Measurements from ENCODE around the gene RARS1.

Gene RARS1

DNA sequence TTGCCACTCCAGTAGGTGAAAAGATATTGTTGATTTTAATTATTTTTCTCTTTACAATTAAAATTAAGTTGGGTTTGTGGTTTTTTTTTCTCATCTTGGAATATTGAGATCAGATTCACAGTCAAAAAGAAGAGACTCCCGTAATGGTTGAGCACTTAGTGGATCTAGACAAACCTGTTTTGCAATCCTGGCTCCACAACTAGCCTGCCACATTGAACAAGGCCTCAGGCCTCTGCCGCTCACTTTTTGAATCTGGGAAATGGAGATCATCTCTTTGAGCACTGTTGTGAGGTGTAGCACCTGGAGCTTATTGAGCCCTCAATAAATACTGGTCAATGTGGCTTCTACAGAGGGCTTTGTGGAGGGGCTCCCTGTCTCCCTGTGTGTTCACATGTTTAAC is 37.1 kb upstream of the RARS1 start:
- H3K4me2 ChIP-seq (ENCODE audit: low read length): no peak overlapping the region
- H3K9me2 ChIP-seq (replicated peaks; ENCODE audit: control insufficient read depth, low read length): no peaks in the 10 kb centered on the region
- no peak overlapping the region for H3K4me3 ChIP-seq (ENCODE audit: low read length)
- no peaks in the 10 kb centered on the region for H3K79me2 ChIP-seq (ENCODE audit: control insufficient read depth, low read length)
- H4K20me1 ChIP-seq (ENCODE audit: control insufficient read depth, insufficient read depth, low read depth, low read length): no peaks in the 10 kb centered on the region
- H3K36me3 ChIP-seq (ENCODE audit: control insufficient read depth, low read length): no peaks in the 10 kb centered on the region
- H3K27ac ChIP-seq (ENCODE audit: low read depth, low read length): no peak overlapping the region
- H3K27me3 ChIP-seq (ENCODE audit: control insufficient read depth, low read length): no peaks in the 10 kb centered on the region
- H3F3A ChIP-seq (ENCODE audit: control insufficient read depth, insufficient read depth): no peaks in the 10 kb centered on the region
- no peaks in the 10 kb centered on the region for H3K9me3 ChIP-seq (ENCODE audit: control insufficient read depth, insufficient read depth, low read length)
- no peaks in the 10 kb centered on the region for H3K4me1 ChIP-seq (ENCODE audit: control insufficient read depth, low read length)
- TF ChIP-seq EZH2phosphoT487 (IDR thresholded peaks at IDR 0.05; ENCODE audit: borderline replicate concordance, low read length): no peak
- TF ChIP-seq, protein P1, sequence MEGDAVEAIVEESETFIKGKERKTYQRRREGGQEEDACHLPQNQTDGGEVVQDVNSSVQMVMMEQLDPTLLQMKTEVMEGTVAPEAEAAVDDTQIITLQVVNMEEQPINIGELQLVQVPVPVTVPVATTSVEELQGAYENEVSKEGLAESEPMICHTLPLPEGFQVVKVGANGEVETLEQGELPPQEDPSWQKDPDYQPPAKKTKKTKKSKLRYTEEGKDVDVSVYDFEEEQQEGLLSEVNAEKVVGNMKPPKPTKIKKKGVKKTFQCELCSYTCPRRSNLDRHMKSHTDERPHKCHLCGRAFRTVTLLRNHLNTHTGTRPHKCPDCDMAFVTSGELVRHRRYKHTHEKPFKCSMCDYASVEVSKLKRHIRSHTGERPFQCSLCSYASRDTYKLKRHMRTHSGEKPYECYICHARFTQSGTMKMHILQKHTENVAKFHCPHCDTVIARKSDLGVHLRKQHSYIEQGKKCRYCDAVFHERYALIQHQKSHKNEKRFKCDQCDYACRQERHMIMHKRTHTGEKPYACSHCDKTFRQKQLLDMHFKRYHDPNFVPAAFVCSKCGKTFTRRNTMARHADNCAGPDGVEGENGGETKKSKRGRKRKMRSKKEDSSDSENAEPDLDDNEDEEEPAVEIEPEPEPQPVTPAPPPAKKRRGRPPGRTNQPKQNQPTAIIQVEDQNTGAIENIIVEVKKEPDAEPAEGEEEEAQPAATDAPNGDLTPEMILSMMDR (IDR thresholded peaks at IDR 0.05; ENCODE audit: low read depth, low read length, poor library complexity, severe bottlenecking): no peak

DNA sequence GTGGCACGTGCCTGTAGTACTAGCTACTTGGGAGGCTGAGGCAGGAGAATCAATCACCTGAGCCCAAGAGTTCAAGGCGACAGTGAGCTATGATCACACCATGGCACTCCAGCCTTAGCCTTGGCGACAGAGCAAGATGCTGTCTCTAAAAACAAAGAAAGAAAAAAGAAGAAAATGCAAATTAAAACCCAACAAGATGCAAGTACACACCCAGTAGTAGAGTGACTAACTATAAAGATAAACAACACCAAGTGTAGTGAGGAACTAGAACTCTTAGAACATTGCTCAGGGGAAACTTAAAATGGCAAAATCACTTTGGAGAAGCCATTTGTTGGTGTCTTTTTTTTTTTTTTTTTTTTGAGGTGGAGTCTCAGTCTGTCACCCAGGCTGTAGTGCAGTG is 34.7 kb upstream of the RARS1 start:
- H4K20me1 ChIP-seq (ENCODE audit: control insufficient read depth, insufficient read depth, low read depth, low read length): no peaks in the 10 kb centered on the region
- H3K36me3 ChIP-seq (ENCODE audit: control insufficient read depth, low read length): no peaks in the 10 kb centered on the region
- TF ChIP-seq EZH2phosphoT487 (IDR thresholded peaks at IDR 0.05; ENCODE audit: borderline replicate concordance, low read length): no peak
- TF ChIP-seq, protein P1 (IDR thresholded peaks at IDR 0.05; ENCODE audit: low read depth, low read length, poor library complexity, severe bottlenecking): no peak
- H3K4me1 ChIP-seq (ENCODE audit: control insufficient read depth, low read length): no peaks in the 10 kb centered on the region
- H3K27ac ChIP-seq (ENCODE audit: low read depth, low read length): no peak overlapping the region
- no peak overlapping the region for H3K4me2 ChIP-seq (ENCODE audit: low read length)
- no peaks in the 10 kb centered on the region for H3K27me3 ChIP-seq (ENCODE audit: control insufficient read depth, low read length)
- no peaks in the 10 kb centered on the region for H3K9me2 ChIP-seq (replicated peaks; ENCODE audit: control insufficient read depth, low read length)
- no peaks in the 10 kb centered on the region for H3F3A ChIP-seq (ENCODE audit: control insufficient read depth, insufficient read depth)
- no peak overlapping the region for H3K4me3 ChIP-seq (ENCODE audit: low read length)
- H3K79me2 ChIP-seq (ENCODE audit: control insufficient read depth, low read length): no peaks in the 10 kb centered on the region
- H3K9me3 ChIP-seq (ENCODE audit: control insufficient read depth, insufficient read depth, low read length): no peaks in the 10 kb centered on the region

DNA sequence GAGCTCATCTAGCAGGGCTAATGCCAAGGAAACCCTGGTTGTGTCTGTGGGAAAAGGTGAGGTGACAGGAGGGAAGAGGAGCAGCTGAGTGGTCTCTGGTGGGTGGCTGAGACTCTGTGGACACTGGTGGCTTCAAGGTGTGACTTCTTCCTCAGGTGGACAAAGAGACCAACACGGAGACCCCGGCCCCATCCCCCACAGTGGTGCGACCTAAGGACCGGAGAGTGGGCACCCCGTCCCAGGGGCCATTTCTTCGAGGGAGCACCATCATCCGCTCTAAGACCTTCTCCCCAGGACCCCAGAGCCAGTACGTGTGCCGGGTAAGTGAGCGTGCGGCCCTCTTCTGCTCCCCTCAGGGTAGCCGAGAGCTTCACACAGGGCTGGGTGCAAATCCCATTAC is 31.1 kb upstream of the RARS1 start:
- TF ChIP-seq, protein P1 (IDR thresholded peaks at IDR 0.05; ENCODE audit: low read depth, low read length, poor library complexity, severe bottlenecking): no peak
- TF ChIP-seq EZH2phosphoT487 (IDR thresholded peaks at IDR 0.05; ENCODE audit: borderline replicate concordance, low read length): no peak
- H3K4me3 ChIP-seq (ENCODE audit: low read length): no peak overlapping the region
- no peaks in the 10 kb centered on the region for H3K27me3 ChIP-seq (ENCODE audit: control insufficient read depth, low read length)
- H3K4me1 ChIP-seq (ENCODE audit: control insufficient read depth, low read length): no peaks in the 10 kb centered on the region
- no peaks in the 10 kb centered on the region for H3K79me2 ChIP-seq (ENCODE audit: control insufficient read depth, low read length)
- H3K9me3 ChIP-seq (ENCODE audit: control insufficient read depth, insufficient read depth, low read length): no peaks in the 10 kb centered on the region
- H4K20me1 ChIP-seq (ENCODE audit: control insufficient read depth, insufficient read depth, low read depth, low read length): no peaks in the 10 kb centered on the region
- H3K36me3 ChIP-seq (ENCODE audit: control insufficient read depth, low read length): no peaks in the 10 kb centered on the region
- H3K4me2 ChIP-seq (ENCODE audit: low read length): no peak overlapping the region
- no peaks in the 10 kb centered on the region for H3K9me2 ChIP-seq (replicated peaks; ENCODE audit: control insufficient read depth, low read length)
- H3K27ac ChIP-seq (ENCODE audit: low read depth, low read length): no peak overlapping the region
- no peaks in the 10 kb centered on the region for H3F3A ChIP-seq (ENCODE audit: control insufficient read depth, insufficient read depth)

DNA sequence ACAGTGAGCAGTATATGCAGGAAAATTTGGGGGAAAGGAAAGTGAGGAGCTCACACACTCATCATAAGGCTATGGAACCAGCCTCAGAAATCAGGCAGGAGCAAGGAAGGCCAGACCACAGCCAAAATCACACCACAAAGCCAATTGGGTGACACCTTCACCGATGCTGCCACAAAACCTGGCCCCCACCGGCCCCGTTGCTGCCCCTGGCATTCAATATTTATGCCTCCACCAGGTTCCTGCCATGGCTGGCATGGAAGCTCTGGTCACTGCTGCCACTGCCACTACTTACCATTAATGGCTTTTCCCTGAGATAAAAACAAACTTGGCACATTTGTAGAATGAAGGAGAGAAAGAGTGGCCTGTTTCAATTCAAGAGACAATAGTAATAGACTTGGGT is 28.7 kb upstream of the RARS1 start:
- no peak overlapping the region for H3K4me2 ChIP-seq (ENCODE audit: low read length)
- H3K4me1 ChIP-seq (ENCODE audit: control insufficient read depth, low read length): no peaks in the 10 kb centered on the region
- no peaks in the 10 kb centered on the region for H3K79me2 ChIP-seq (ENCODE audit: control insufficient read depth, low read length)
- no peak overlapping the region for H3K4me3 ChIP-seq (ENCODE audit: low read length)
- H3K27ac ChIP-seq (ENCODE audit: low read depth, low read length): no peak overlapping the region
- no peaks in the 10 kb centered on the region for H4K20me1 ChIP-seq (ENCODE audit: control insufficient read depth, insufficient read depth, low read depth, low read length)
- no peaks in the 10 kb centered on the region for H3K9me2 ChIP-seq (replicated peaks; ENCODE audit: control insufficient read depth, low read length)
- H3K27me3 ChIP-seq (ENCODE audit: control insufficient read depth, low read length): no peaks in the 10 kb centered on the region
- no peaks in the 10 kb centered on the region for H3F3A ChIP-seq (ENCODE audit: control insufficient read depth, insufficient read depth)
- no peaks in the 10 kb centered on the region for H3K36me3 ChIP-seq (ENCODE audit: control insufficient read depth, low read length)
- TF ChIP-seq, protein P1 (IDR thresholded peaks at IDR 0.05; ENCODE audit: low read depth, low read length, poor library complexity, severe bottlenecking): no peak
- TF ChIP-seq EZH2phosphoT487 (IDR thresholded peaks at IDR 0.05; ENCODE audit: borderline replicate concordance, low read length): no peak
- no peaks in the 10 kb centered on the region for H3K9me3 ChIP-seq (ENCODE audit: control insufficient read depth, insufficient read depth, low read length)
